Activated T-cell treated with anti-CD3 and anti-CD28 coated beads for 4 hours (primary cell): ENCODE measurements around the gene IGF1R.

ENCODE experiments used
- DNase-seq: peaks from one replicate; pipeline ENCODE4 v3.0.0-alpha.2; 2020

Gene IGF1R

GRCh38 chr15:98676586-98677270, 28.4 kb downstream of the IGF1R start:
- no peak for DNase-seq

- no peak for DNase-seq
These were observed 29.2 kb downstream of the IGF1R start for GRCh38 chr15:98677345-98678059.

GRCh38 chr15:98678484-98678883, 30.1 kb downstream of the IGF1R start:
- DNase-seq = no peak

- DNase-seq = no peak
These were observed 32.7 kb downstream of the IGF1R start for GRCh38 chr15:98681061-98681460.

GRCh38 chr15:98682992-98683701, 34.8 kb downstream of the IGF1R start:
- DNase-seq = no peak

- no peak for DNase-seq
These were observed 35.5 kb downstream of the IGF1R start for GRCh38 chr15:98683831-98684230.

GRCh38 chr15:98684436-98684835, 36.1 kb downstream of the IGF1R start:
- no peak for DNase-seq

- no peak for DNase-seq
These were observed 36.7 kb downstream of the IGF1R start for GRCh38 chr15:98684995-98685525.

GRCh38 chr15:98686983-98687382, 38.6 kb downstream of the IGF1R start:
- no peak for DNase-seq

GRCh38 chr15:98689431-98689861, 41.1 kb downstream of the IGF1R start:
- DNase-seq = no peak

- no peak for DNase-seq
These were observed 42.1 kb downstream of the IGF1R start for GRCh38 chr15:98690272-98690950.

- no peak for DNase-seq
These were observed 43.9 kb downstream of the IGF1R start for GRCh38 chr15:98692213-98692612.

- no peak for DNase-seq
These were observed 45.8 kb downstream of the IGF1R start for GRCh38 chr15:98694161-98694560.

GRCh38 chr15:98698792-98699191, 50.5 kb downstream of the IGF1R start:
- DNase-seq = no peak

- no peak for DNase-seq
These were observed 51.5 kb downstream of the IGF1R start for GRCh38 chr15:98699591-98700424.

- no peak for DNase-seq
These were observed 52.2 kb downstream of the IGF1R start for GRCh38 chr15:98700519-98700918.

GRCh38 chr15:98703126-98703685, 54.9 kb downstream of the IGF1R start:
- no peak for DNase-seq

- DNase-seq = no peak
These were observed 56.7 kb downstream of the IGF1R start for GRCh38 chr15:98705070-98705469.

GRCh38 chr15:98706387-98706786, 58.0 kb downstream of the IGF1R start:
- no peak for DNase-seq

- DNase-seq = no peak
These were observed 58.6 kb downstream of the IGF1R start for GRCh38 chr15:98706986-98707385.

GRCh38 chr15:98708037-98708590, 59.8 kb downstream of the IGF1R start:
- no peak for DNase-seq
